Neural cell (in vitro differentiated cells): Measurements from ENCODE around the gene GTF2F2. TPM values are rescaled to one million over a fixed set of nuclear protein-coding genes. Genes with fewer than 3 reads are reported as not detected.
"Not testable (repeated sequence)": the region's sequence is repeated elsewhere in the genome, so short reads cannot be mapped to it uniquely, and the experiment has no call there.

Source experiments
- H2AFZ ChIP-seq: fragments of 200-600, 300-800 bp; sonication (generic), shearing (Covaris generic); 2 replicates; pipeline ENCODE4 v1.6.0; 2014; ENCODE audit warnings: low read depth, mild to moderate bottlenecking, antibody characterized with exemption, low read length, moderate library complexity
- H3F3A ChIP-seq: fragments of 200-600 bp; shearing (Covaris generic); 2 replicates; pipeline ENCODE4 v1.6.1; 2016; ENCODE audit warnings: mild to moderate bottlenecking, moderate library complexity, mixed read lengths, antibody characterized with exemption, low read length; ENCODE audit not compliant: insufficient read depth, poor library complexity, severe bottlenecking
- H3K27ac ChIP-seq: fragments of 200-600, 300-800 bp; sonication (generic), shearing (Covaris generic); 2 replicates; pipeline ENCODE4 v1.5.1; 2014; ENCODE audit warnings: mild to moderate bottlenecking, low read length, moderate library complexity
- H3K27me3 ChIP-seq: fragments of 300-800, 200-600 bp; sonication (generic), shearing (Covaris generic); 2 replicates; pipeline ENCODE4 v1.6.0; 2014; ENCODE audit warnings: mild to moderate bottlenecking, low read depth, low read length, moderate library complexity; ENCODE audit not compliant: insufficient read depth
- H3K36me3 ChIP-seq: fragments of 300-800, 200-600 bp; sonication (generic), shearing (Covaris generic); 2 replicates; pipeline ENCODE4 v1.5.1; 2014; ENCODE audit warnings: mild to moderate bottlenecking, antibody characterized with exemption, low read length, moderate library complexity; ENCODE audit not compliant: insufficient read depth
- H3K4me2 ChIP-seq: fragments of 300-800, 200-600 bp; sonication (generic), shearing (Covaris generic); 2 replicates; pipeline ENCODE4 v1.6.0; 2014; ENCODE audit warnings: mild to moderate bottlenecking, low read length
- H3K4me3 ChIP-seq: fragments of 300-800, 200-600 bp; sonication (generic), shearing (Covaris generic); 2 replicates; pipeline ENCODE4 v1.5.1; 2014; ENCODE audit warnings: mild to moderate bottlenecking, low read length, moderate library complexity
- H3K79me2 ChIP-seq: fragments of 200-600 bp; shearing (Covaris generic); replicated peaks from 2 replicates; pipeline ENCODE4 v1.6.0; 2014; ENCODE audit warnings: mild to moderate bottlenecking, low read length, moderate library complexity; ENCODE audit not compliant: insufficient read depth
- H3K9ac ChIP-seq: fragments of 300-800, 200-600 bp; sonication (generic), shearing (Covaris generic); 2 replicates; pipeline ENCODE4 v1.6.1; 2016; ENCODE audit warnings: mild to moderate bottlenecking, low read length, mixed read lengths
- H3K9me2 ChIP-seq: fragments of 200-600 bp; shearing (Covaris generic); 2 replicates; pipeline ENCODE4 v1.6.1; 2016; ENCODE audit warnings: mild to moderate bottlenecking, low read length, mixed read lengths; ENCODE audit not compliant: insufficient read depth
- H3K9me3 ChIP-seq: fragments of 200-600, 300-800 bp; sonication (generic), shearing (Covaris generic); 2 replicates; pipeline ENCODE4 v1.6.1; 2016; ENCODE audit warnings: mild to moderate bottlenecking, mixed run types, low read length, moderate library complexity, mixed read lengths
- H4K20me1 ChIP-seq: fragments of 200-600 bp; shearing (Covaris generic); 2 replicates; pipeline ENCODE4 v1.6.1; 2016; ENCODE audit warnings: mild to moderate bottlenecking, mixed run types; ENCODE audit not compliant: insufficient read depth
- EP300 ChIP-seq: fragments of 450-650 bp; conservative IDR thresholded peaks from 2 replicates; pipeline ENCODE4 v1.6.1; 2014; ENCODE audit warnings: antibody characterized with exemption, mild to moderate bottlenecking, moderate library complexity; ENCODE audit not compliant: poor library complexity, severe bottlenecking
- EZH2 ChIP-seq: fragments of 200-600, 300-800 bp; shearing (Covaris generic), sonication (generic); IDR thresholded peaks from 2 replicates; pipeline ENCODE4 v1.6.1; 2014; ENCODE audit warnings: antibody characterized with exemption, low read length, borderline replicate concordance, mild to moderate bottlenecking; ENCODE audit not compliant: insufficient read depth, poor library complexity, severe bottlenecking
- MXI1 ChIP-seq: fragments of 450-650 bp; conservative IDR thresholded peaks from 2 replicates; pipeline ENCODE4 v1.6.1; 2014; ENCODE audit warnings: antibody characterized with exemption, mild to moderate bottlenecking; ENCODE audit not compliant: poor library complexity, severe bottlenecking
- POLR2AphosphoS5 ChIP-seq: IDR thresholded peaks from 2 replicates; pipeline ENCODE4 v1.6.1; 2012
- RAD21 ChIP-seq: fragments of 450-650 bp; conservative IDR thresholded peaks from 2 replicates; pipeline ENCODE4 v1.6.1; 2014; ENCODE audit warnings: antibody characterized with exemption, mild to moderate bottlenecking, moderate library complexity
- SMC3 ChIP-seq: fragments of 450-650 bp; conservative IDR thresholded peaks from 2 replicates; pipeline ENCODE4 v1.6.1; 2014; ENCODE audit warnings: antibody characterized with exemption, mild to moderate bottlenecking, moderate library complexity; ENCODE audit not compliant: poor library complexity
- TAF1 ChIP-seq: IDR thresholded peaks from 2 replicates; pipeline ENCODE4 v1.6.1; 2012; ENCODE audit warnings: low read depth
- polyA plus RNA-seq: library from polyadenylated mRNA; depleted of rRNA; stranded (reverse); fragments of >200 nt; gene quantifications from 2 replicates; pipeline ENCODE4 v1.2.3, GENCODE V29; 2014
- TF ChIP-seq, protein P1 (sequence below): IDR thresholded peaks from 2 replicates; pipeline ENCODE4 v1.6.1; 2012; ENCODE audit warnings: borderline replicate concordance
- TF ChIP-seq, protein P2 (sequence below): fragments of 450-650 bp; IDR thresholded peaks from 2 replicates; pipeline ENCODE4 v1.5.1; 2014; ENCODE audit warnings: antibody characterized with exemption, mild to moderate bottlenecking, moderate library complexity; ENCODE audit not compliant: poor library complexity, severe bottlenecking

The GTF2F2 gene
- polyA plus RNA-seq, 1 donor from 2014 or later = 29.6 TPM

GRCh38 chr13:45189511-45189910, 69.2 kb downstream of the GTF2F2 start:
- H3K4me2 ChIP-seq, H3K27me3 ChIP-seq, H3K36me3 ChIP-seq, H3K9me3 ChIP-seq, H3K9ac ChIP-seq, H2AFZ ChIP-seq, H3K27ac ChIP-seq, H3K4me3 ChIP-seq, H3K79me2 ChIP-seq, H4K20me1 ChIP-seq, H3F3A ChIP-seq, H3K9me2 ChIP-seq: not testable (repeated sequence)

DNA sequence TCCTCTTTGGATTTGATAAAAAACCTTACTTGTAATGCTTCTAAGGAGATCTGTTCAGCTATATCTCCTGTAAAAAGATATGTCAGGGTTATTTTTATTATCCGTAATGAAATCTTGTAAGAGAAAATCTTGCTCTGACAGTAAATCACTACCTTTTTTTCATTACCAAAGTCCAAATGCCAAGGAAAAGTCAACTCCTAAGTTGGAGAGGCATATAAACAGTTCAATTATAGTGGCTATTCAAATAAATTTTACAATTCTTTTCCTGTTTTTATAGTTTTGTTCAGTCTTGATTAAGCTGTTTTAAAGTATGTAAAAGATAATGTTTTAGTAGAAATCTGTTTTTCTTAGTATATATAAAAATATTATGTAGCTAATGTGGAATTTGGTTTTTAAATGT, 71.6 kb downstream of the GTF2F2 start:
- no peak overlapping the region for H3K4me2 ChIP-seq
- no peak overlapping the region for H3K27ac ChIP-seq

More for the DNA sequence above, 71.6 kb downstream of the GTF2F2 start:
- H3K27me3 ChIP-seq = no peaks in the 10 kb centered on the region
- no peak overlapping the region for H2AFZ ChIP-seq
- H3K36me3 ChIP-seq = no peaks in the 10 kb centered on the region
- no peaks in the 10 kb centered on the region for H3F3A ChIP-seq
- no peak overlapping the region for H3K4me3 ChIP-seq
- H3K9ac ChIP-seq = no peak overlapping the region
- H3K79me2 ChIP-seq = no peaks in the 10 kb centered on the region
- H3K9me2 ChIP-seq = no peaks in the 10 kb centered on the region
- H4K20me1 ChIP-seq = no peaks in the 10 kb centered on the region
- TF ChIP-seq TAF1 (no peak), POLR2AphosphoS5 (no peak), EZH2 (no peak), EP300 (no peak), RAD21 (no peak), MXI1 (no peak), SMC3 (no peak)
- TF ChIP-seq, protein P1, sequence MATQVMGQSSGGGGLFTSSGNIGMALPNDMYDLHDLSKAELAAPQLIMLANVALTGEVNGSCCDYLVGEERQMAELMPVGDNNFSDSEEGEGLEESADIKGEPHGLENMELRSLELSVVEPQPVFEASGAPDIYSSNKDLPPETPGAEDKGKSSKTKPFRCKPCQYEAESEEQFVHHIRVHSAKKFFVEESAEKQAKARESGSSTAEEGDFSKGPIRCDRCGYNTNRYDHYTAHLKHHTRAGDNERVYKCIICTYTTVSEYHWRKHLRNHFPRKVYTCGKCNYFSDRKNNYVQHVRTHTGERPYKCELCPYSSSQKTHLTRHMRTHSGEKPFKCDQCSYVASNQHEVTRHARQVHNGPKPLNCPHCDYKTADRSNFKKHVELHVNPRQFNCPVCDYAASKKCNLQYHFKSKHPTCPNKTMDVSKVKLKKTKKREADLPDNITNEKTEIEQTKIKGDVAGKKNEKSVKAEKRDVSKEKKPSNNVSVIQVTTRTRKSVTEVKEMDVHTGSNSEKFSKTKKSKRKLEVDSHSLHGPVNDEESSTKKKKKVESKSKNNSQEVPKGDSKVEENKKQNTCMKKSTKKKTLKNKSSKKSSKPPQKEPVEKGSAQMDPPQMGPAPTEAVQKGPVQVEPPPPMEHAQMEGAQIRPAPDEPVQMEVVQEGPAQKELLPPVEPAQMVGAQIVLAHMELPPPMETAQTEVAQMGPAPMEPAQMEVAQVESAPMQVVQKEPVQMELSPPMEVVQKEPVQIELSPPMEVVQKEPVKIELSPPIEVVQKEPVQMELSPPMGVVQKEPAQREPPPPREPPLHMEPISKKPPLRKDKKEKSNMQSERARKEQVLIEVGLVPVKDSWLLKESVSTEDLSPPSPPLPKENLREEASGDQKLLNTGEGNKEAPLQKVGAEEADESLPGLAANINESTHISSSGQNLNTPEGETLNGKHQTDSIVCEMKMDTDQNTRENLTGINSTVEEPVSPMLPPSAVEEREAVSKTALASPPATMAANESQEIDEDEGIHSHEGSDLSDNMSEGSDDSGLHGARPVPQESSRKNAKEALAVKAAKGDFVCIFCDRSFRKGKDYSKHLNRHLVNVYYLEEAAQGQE = no peak
- TF ChIP-seq, protein P2, sequence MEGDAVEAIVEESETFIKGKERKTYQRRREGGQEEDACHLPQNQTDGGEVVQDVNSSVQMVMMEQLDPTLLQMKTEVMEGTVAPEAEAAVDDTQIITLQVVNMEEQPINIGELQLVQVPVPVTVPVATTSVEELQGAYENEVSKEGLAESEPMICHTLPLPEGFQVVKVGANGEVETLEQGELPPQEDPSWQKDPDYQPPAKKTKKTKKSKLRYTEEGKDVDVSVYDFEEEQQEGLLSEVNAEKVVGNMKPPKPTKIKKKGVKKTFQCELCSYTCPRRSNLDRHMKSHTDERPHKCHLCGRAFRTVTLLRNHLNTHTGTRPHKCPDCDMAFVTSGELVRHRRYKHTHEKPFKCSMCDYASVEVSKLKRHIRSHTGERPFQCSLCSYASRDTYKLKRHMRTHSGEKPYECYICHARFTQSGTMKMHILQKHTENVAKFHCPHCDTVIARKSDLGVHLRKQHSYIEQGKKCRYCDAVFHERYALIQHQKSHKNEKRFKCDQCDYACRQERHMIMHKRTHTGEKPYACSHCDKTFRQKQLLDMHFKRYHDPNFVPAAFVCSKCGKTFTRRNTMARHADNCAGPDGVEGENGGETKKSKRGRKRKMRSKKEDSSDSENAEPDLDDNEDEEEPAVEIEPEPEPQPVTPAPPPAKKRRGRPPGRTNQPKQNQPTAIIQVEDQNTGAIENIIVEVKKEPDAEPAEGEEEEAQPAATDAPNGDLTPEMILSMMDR = no peak
- no peaks in the 10 kb centered on the region for H3K9me3 ChIP-seq
